Measurements from ENCODE around the gene TNFAIP3.

Gene TNFAIP3

DNA sequence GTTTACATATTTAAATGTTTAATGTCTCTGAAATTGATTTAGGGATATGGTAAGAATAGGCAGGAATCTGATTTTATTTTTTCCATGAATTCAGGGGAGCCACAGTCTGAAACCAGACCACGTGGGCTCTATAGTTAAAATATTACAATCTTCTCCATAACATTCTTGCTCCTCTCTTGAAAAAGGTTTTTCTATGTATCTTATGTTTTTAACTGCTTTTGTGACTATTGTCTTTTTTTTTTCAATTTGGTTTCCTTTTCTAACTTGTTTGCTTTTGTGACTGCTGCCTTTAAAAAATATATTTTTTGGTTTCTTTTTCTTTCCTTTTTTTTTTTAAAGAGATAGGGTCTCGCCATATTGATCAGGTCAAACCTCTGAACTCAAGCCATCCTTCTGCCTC is 40.1 kb downstream of the TNFAIP3 start:
- DNase-seq (ENCODE audit: extremely low read depth, low read depth) = no peak
- no peak for TF ChIP-seq CTCF (IDR thresholded peaks at IDR 0.05; ENCODE audit: low read depth, low read length)

GRCh38 chr6:137909533-137909932 is 42.5 kb downstream of the TNFAIP3 start:
- no peak for DNase-seq (ENCODE audit: extremely low read depth, low read depth)
- no peak for TF ChIP-seq CTCF (IDR thresholded peaks at IDR 0.05; ENCODE audit: low read depth, low read length)

GRCh38 chr6:137910424-137910834 is 43.4 kb downstream of the TNFAIP3 start:
- no peak for TF ChIP-seq CTCF (IDR thresholded peaks at IDR 0.05; ENCODE audit: low read depth, low read length)
- no peak for DNase-seq (ENCODE audit: extremely low read depth, low read depth)

DNA sequence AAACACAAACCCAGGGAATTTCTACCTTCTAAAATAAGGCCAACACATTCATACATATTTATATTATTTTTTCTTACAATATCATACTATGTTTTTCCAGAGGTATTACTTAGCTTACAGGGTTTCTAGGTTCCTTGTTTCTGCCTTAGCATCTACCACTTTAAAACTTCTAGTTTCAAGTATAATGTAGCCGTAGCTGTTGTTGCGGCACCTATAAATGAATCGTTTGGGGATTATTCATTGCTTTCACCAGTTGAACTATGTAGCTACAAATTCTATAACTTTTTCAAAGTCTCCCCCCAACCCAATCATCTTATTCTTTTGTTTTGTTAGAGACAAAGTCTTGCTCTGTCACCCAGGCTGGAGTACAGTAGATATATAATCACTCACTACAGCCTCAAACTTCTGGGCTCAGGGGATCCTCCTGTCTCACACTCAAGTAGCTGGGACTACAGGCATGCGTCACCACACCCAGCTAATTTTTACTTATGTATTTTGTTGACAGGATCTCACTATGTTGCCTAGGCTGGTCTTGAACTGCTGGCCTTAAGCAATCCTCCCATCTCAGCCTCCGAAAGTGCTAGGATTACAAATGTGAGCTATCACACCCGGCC is 43.9 kb downstream of the TNFAIP3 start:
- DNase-seq (ENCODE audit: extremely low read depth, low read depth) = no peak
- no peak for TF ChIP-seq CTCF (IDR thresholded peaks at IDR 0.05; ENCODE audit: low read depth, low read length)

GRCh38 chr6:137911675-137912191 is 44.7 kb downstream of the TNFAIP3 start:
- TF ChIP-seq CTCF (IDR thresholded peaks at IDR 0.05; ENCODE audit: low read depth, low read length) = no peak
- DNase-seq (ENCODE audit: extremely low read depth, low read depth) = no peak

DNA sequence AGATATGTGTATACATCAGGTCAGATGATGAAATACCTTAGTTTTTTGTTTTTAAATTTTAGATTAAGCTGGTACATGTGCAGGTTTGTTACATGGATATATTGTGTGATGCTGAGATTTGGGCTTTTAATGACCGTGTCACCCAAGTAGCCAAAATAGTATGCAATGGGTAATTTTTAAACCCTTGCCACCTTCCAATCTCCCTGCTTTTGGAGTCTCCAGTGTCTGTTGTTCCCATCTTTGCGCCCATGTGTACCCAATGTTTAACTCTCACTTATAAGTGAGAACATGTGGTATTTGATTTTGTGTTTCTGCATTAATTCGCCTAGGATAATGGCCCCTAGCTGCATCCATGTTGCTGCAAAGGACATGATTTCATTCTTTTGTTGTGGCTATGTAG is 45.8 kb downstream of the TNFAIP3 start:
- no peak for DNase-seq (ENCODE audit: extremely low read depth, low read depth)
- no peak for TF ChIP-seq CTCF (IDR thresholded peaks at IDR 0.05; ENCODE audit: low read depth, low read length)

DNA sequence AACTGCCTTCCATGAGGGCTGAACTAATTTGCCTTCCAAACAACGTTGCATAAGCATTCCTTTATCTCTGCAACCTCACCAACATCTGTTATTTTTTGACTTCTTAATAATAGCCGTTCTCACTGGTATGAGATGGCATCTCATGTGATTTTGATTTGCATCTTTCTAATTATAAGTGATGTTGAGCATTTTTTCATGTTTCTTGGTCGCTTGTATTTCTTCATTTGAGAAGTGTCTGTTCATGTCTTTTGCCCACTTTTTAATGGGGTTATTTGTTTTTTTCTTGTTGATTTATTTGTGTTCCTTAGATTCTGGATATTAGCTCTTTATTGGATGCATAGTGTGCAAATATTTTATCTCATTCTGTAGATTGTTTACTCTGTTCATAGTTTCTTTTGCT is 46.4 kb downstream of the TNFAIP3 start:
- TF ChIP-seq CTCF (IDR thresholded peaks at IDR 0.05; ENCODE audit: low read depth, low read length) = no peak
- DNase-seq (ENCODE audit: extremely low read depth, low read depth) = no peak
